ENCODE data around the gene GMDS.

DNA sequence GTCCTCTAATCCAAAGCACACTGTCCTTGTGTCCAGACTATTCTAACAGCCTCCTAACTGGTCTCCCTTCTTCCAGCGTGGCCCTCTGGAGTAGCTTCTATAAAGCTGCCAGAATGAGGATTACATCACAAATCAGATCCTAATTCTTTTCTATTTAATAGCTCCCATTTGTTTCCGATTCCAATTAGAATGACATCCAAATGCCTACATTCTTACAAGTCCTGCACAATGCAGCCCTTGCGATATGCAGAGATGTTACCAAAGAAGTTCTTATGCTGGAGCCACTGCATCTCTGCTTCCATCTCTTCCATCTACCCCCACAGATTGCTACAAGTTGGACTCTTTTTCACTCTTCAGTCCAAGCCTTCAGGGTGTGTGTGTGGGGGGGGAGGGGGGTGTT, 40.0 kb downstream of the GMDS start:
- TF ChIP-seq GTF2F1 (IDR thresholded peaks at IDR 0.05; ENCODE audit: low read length) (no peak), TP53 (CRISPR knock-in tag; conservative IDR thresholded peaks at IDR 0.05) (no peak)
